ENCODE data around the gene AFF2.

GRCh38 chrX:148647651-148648050 lies 147.2 kb downstream of the AFF2 start:
- no peak for TF ChIP-seq CTCF (IDR thresholded peaks at IDR 0.05 in 8 of 11, conservative IDR thresholded peaks at IDR 0.05 in 3 of 11)
- TF ChIP-seq POLR2A (IDR thresholded peaks at IDR 0.05), result no peak
